GM18907 (cell line): ENCODE data around the gene DHODH.

ENCODE experiments used
- ATAC-seq: cut with Tn5 transposase; IDR thresholded peaks from one replicate; pipeline ENCODE4 v1.9.1; 2021; ENCODE audit warnings: mild to moderate bottlenecking, moderate library complexity; ENCODE audit not compliant: unreplicated experiment

DHODH gene

DNA sequence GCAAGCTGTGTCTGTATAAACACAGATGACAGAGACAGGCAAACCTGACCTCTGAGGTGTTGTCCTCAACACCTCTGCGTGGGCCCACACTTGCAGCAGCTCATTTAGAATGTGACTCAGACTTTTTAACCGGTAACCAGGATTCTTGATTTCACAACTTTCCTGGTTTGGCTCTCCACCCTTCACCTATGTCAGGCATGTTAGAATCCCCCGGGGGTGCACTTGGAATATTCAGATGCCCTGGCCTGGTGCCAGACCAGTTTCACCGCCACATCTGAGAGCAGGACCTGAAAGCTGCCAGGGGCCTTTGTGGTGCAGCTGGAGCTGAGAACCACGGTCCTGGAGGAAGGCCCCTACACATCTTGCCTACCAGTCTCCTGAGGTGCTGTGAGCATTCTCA lies 4.8 kb downstream of the DHODH start:
- ATAC-seq = no peak

DNA sequence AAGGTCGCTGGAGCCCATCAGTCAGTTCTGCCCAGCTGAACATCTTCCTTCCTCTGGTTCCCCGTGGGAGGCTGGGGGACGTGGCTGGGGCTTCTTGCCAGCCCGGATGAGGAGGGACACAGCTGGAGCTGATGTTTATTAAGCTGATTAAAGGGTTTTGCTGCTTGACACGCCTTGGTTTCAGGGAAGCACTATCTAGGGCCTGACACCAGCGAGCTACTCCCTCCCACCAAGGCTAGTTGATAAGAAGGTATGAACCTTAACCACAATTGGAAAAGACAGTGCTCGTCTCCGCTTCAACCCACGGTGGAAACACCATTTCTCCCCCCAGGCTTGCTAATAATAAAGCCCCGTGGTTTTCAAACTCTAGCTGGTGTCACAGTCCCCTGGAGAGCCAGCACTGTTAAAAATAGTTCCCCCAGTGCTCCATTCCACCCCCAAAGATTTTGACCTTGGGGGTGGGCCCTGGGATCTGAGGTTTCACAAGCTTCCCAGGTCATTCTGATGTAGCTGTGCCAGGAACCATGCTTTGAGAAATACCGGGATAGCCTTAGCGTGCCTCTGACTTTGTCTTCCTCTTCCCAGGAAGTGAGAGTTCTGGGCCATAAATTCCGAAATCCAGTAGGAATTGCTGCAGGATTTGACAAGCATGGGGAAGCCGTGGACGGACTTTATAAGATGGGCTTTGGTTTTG lies 5.5 kb downstream of the DHODH start:
- no peak for ATAC-seq

DNA sequence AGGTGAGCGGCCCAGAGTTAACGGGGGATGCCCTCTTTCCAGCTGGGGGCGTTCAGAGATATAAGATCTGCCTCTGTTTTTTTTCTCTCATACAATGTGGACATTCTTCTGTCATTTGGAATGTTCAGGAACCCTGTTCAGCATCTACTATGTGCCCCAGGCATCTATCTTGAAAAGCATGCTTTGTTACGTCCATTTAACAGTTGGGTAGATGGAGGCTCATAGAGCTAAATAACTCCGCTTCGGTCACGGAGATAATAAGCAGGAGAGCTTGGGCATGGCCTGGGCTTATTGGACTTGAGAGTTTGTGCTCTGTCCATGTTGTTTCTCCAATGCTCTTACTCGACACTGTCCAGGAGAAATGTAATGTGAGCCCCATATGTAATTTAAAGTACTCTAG lies 6.1 kb downstream of the DHODH start:
- no peak for ATAC-seq

DNA sequence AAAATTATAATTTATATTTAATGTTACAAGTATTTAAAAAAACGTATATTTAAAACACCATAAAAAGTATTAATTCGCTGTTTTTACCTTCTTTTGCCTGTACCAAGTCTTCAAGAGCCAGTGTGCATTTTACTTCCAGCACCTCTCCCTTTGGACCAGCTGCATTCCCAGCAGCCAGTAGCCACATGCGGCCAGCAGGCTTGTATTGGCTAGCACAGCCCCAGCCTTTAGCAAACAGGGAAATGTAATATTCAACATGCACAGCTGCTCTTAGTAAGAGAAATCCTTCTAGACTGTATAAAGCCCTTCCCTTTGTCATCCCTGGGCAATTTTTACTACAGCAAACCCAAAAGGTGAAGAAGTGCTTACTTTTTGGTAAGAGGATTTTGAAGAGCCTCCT lies 6.6 kb downstream of the DHODH start:
- ATAC-seq = no peak

DNA sequence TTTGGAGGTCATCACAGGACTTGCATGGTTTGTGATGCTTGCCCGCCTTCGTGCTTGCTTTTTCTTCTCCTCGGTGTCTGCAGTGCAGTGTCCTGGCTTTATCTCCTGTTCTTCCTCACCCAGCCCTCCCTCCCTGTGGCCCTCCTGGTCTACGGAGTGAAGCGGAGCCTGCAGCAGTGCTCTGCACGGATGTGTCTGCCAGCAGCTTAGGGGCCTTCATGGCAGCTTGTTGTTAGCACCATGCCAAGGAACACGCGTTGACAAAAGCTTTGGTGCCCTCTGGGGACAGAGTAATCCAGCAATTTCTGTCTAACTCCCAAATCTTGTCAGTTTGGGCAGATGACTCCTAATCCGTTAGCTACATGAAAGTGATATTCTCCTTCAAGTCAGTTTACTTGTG lies 9.9 kb downstream of the DHODH start:
- no peak for ATAC-seq

DNA sequence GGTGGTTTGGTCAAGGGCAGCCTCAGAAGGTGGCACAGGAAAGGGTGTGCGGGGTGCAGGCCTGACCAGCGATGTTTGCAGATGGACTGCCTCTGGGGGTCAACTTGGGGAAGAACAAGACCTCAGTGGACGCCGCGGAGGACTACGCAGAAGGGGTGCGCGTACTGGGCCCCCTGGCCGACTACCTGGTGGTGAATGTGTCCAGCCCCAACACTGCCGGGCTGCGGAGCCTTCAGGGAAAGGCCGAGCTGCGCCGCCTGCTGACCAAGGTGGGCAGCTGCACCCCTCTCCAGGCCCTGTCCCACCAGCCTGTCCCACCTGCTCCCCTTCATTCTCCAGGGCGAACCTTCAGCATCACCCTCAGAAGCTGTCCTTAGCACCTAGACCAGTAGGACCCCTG lies 12.5 kb downstream of the DHODH start:
- ATAC-seq = no peak

DNA sequence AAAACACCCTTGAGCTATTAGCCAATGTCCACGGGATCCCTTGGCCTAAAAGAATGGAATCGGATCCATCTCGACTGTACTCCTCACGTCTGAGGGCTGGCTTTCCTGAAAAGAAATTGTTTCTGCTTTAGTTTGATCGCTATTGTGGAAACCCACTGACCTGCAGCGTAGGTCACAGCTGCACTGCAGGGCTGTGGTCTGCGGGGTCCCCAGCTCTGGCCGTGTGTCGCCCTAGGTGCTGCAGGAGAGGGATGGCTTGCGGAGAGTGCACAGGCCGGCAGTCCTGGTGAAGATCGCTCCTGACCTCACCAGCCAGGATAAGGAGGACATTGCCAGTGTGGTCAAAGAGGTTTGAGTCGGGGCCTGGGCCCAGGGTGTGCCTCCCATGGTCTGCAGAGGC lies 13.6 kb downstream of the DHODH start:
- ATAC-seq = no peak

DNA sequence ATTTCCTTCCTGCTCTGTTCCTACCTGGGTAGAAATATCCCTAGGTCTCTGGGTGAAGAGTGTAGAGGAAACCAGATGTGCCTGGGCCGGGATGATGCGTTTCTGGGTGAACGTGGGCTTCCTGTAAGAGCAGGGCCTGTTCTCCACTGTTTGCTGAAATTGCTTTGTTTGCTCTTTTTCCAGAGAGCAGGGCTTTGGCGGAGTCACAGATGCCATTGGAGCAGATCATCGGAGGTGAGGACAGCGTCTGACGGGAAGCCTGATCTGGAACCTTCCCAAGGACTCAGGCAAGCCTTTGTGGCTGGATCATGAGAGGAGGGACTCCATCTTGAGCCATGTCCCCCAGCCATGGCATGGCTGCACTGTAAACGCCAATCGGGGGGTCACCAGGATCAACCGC lies 15.4 kb downstream of the DHODH start:
- no peak for ATAC-seq

DNA sequence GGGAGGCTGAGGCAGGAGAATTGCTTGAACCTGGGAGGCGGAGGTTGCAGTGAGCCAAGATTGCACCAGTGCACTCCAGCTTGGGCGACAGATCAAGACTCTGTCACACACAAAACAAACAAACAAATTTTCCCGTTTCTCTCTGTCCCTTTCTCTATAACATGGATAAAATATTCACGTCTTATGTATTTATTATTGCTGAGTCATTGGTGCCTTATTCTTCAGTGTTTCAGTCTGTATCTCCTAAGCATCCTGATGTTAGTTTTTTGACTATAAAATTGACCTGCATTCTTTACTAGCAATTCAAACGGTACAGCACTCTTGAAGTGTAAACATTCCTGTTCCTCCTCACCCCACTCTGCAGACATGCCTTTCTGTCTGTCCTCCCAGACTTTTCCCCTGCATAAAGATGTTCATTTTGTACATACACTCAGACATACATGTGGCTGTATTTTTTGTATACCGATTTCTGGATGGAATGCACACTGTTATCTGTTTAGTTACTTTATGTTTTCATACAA lies 16.4 kb downstream of the DHODH start:
- ATAC-seq = no peak

DNA sequence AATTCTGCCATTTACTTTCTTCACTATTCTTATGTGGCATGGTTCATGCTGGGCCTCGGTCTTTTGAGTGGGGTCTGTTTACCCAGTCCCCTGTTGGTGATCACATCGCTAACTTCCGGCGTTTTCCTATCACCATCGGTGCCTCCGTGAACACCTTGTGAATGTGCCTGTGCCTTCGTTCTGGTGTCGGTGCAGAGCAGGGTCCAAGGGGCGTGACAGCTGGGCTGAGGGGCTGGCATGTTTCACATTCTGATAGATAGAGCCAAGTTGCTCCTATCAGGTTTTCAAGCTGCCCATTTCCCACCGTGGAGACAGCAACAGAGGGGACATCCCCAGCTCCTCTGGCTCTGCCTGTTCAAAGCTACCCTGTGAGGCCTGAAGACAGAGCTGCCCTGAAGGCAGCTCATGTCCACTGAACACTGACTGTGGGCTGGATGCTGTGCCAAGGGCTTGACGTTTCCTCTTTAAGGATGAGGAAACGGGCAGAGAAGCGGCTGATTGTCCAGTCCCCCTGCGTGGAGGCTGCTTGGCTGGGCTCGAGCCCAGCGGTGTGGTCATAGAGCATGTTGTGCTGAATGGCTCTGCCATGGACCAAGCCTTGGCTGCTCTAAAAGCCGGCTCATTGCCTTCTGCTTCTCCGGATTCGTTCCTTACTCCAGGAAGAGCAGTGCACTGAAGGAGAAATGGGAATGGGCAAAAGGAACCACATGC lies 17.0 kb downstream of the DHODH start:
- no peak for ATAC-seq

DNA sequence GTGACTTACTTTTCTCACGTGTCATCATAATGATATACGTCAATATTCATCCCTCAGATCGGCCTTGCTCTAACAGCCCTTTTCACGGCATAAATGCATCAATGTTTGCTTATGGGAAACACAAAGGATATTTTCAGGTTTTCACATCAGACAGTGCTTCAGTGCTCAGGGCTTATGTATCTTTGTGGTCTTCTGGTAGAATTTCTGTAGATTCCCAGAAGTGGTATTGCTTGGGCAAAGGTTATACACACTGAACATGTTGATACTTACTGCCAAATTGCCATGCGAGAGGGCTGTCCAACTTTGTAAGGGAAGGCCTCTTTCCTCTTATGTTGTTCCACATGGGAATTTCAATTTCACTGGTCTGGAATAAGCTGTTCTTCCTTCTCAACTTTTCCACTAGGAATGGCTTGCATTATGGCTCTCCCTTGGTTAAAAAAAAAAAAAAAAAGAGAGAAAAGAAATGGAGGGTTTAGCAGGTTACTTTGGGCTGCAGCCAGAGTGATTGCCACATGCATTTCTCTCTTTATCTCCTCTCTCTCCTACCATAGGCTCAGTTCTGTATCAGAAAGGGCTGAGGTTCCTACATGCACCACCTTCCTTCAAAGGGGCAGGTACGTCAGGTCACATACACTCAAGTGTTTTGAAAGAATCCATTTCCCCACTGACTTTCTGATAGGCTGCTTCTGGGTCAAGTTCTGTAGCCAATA lies 19.3 kb downstream of the DHODH start:
- ATAC-seq = no peak

DNA sequence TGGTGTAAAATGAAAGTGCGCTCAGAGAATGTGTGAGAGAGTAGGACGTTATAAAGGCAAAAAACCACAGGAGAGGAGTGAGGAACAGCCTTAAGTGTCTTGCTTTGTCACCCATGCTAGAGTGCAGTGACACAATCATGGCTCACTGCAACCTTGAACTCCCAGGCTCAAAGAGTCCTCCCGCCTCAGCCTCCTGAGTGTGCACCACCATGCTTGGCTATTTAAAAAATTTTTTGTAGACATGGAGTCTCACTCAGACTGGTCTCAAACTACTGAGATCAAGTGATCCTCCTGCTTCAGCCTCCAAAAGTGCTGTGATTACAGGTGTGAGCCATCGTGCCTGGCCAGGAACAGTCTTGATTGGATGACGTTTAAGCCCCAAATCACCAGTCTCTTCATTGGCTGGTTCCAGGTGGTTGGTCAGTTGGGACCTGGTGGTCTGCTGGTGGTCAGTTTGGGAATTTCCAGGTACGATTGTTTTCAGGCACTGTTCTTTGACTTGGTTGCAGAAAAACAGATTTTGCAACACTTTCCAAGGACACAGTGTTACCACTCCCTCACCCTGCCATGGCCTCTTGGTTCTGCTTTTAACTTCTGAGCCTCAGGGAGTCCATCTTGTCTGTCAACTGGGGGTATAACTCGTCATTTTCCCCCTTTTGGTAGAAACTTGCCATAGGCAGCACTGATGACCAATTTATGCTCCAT lies 21.2 kb downstream of the DHODH start:
- no peak for ATAC-seq

DNA sequence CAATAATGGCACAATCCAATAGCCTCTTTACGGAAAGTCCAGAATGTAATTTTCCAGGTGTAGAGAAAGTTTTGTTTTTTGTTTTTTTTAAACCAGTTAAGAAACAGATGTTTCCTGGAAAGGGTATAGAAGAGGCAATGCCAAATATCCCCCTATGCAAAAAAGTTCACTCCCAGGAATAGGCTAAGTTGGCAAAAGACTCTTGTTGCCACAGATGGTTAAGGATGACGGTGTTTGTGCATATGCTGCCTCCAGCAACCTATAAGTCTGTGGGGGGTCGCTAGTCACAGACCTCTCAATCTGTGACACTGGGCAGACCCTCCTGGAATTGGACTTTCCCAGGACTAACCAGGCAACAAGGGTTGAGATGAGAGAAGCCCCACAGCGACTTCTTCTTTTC lies 24.9 kb downstream of the DHODH start:
- no peak for ATAC-seq

DNA sequence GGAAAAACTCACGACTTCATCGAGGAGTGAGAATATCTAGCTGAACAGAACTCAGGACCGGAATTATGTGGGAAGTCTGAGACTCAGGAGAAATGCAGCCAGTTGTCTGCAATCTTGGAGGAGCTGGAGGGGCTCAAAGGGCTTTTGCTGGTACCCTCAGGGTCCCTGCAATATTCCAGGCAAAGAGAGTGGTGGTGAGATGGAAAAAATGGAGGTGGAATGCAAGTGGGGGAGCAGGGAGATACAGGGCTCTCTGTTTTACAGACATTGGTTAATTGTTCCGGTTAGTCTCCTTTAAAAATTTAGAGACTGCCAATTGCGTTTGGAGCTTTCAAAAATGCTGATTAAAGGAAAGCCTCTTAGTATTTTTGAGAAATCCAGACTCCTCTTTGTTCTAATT lies 27.6 kb downstream of the DHODH start:
- no peak for ATAC-seq

DNA sequence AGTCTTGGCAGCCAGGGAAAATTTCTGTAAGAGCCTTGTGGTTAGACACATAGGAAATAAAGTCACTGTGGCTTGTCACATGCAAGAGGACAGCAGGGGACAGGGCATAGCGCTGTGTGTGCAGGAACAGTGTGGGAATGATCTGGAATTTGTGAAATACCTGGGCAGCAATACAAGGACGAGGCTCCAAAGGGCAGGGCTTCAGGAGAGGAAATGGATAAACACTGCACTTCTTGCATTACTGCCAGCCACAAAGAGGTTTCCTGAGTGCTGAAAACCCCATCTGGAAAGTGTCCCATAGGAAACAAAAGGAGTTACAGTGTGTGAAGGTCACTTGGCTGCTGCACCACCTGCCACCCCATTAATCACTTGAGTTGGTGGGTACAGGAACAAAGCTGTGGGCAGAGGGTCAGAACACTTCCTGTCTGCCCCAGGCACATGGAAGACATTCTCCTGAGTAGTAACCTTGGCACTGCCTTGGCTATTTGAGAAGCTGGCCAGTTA lies 33.7 kb downstream of the DHODH start:
- ATAC-seq = no peak

DNA sequence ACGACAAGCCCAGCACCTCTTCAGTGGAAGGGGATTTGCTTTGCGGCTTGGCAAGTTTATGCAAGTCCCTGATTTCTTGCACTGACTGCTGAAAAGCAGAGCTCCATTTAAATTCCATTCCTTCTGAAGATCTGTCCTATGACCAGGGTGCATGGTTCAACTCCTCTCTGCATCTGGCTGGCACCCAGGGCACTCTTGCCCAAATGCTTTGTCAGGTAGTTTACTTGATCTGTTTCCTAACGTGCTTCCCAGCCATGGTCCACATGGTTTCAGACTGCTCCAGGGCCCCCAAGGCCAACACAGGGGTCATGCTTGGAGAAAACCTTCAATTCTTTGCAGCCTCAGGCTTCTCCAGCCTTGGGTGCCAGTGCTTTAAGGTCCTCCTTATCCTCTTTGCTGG lies 34.5 kb downstream of the DHODH start:
- no peak for ATAC-seq

DNA sequence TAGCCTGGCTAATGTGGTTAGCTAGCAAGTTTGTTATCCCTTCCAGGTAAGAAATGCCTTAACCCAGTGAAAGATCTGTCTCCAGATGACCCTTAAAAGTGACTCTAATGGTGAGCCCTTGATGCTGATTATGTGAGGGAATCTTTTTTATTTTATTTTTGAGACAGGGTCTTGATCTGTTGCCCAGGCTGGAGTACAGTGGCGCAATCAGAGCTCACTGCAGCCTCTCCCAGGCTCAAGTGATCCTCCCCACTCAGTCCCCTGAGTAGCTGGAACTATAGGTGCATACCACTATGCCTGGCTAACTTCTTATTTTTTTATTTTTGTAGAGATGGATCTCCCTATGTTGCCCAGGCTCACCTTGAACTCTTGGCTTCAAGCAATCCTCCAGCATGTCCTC lies 35.0 kb downstream of the DHODH start:
- ATAC-seq = no peak

DNA sequence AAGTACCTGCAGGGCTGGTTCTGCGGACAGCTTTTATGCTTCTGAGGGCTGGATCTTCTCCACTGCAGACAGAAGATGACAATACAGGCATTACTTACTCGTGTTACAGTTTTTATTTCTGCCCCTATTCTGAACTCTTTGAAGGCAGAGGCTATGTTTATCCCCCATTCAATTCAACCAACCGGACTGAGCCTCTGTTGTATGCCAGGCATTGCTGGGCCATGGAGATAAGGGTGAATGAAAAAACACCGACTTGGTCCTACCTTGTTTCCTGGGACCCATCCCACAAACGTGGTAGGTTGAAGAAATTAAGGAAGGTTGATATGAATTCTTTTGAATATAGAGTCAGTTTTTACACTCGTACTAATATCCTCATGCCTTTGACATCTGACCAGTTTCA lies 35.8 kb downstream of the DHODH start:
- no peak for ATAC-seq

DNA sequence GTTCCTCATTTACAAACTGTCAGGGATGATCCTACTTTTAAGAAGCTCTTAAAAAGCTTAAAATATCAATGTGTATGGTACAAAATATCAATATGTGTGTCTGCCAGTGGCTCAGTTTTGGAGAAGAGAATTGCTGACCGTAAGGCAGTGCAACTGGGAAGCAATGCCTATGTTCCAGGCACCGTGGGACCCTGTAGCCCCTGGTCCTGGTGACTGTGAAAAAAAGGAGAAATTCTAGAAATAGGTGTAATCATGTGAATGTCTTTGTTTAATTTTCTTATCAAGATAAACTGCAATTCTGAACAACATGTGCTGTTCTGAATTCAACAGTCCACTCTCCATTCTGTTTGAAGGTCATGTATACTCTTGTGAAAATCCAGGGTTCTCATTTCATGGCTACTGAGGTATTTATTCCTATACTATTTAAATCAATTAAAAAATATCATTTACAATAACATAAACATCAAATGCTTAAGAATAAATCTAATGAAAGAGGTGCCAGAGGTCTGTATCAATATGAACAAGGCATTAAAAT lies 36.3 kb downstream of the DHODH start:
- no peak for ATAC-seq

DNA sequence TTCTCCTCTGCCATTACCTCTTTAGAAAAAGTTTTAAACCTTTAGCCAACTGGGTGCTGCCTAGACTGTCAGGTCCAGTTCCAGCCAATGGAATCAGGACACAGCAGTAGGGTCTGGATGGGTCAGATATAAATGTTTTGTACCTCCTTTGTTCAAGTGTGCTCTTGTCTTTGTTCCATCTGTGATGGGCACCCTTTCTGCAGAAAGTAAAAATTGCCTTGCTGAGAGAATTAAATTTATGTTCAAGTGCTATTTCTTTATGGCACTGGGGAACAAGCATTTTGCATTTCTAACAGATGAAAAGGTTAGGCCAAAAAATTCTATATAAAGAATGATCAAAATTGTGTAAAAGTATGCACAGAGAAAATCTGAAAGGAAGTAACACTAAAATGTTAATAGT lies 40.6 kb downstream of the DHODH start:
- ATAC-seq = no peak
